Activated CD4-positive, alpha-beta memory T cell treated with anti-CD3 and anti-CD28 coated beads for 36 hours (primary cell): Measurements from ENCODE around the gene RBM17. TPM values are rescaled to one million over a fixed set of nuclear protein-coding genes. Genes with fewer than 3 reads are reported as not detected.
A peak's percentile ranks its signal among the peaks of the same experiment; 100 is the strongest.
"Not testable (repeated sequence)": the region's sequence is repeated elsewhere in the genome, so short reads cannot be mapped to it uniquely, and the experiment has no call there.

Experiments
- CTCF ChIA-PET: fragments of 350-600 bp; sonication (Branson Sonifier 250); formaldehyde crosslinking; loops from one replicate; lab custom pipeline; 2021; ENCODE audit warnings: antibody characterized with exemption, inconsistent platforms; lab: Charles Lee
- POLR2A ChIA-PET: fragments of 350-600 bp; sonication (Branson Sonifier 250); formaldehyde crosslinking; loops from one replicate; lab custom pipeline; 2021; ENCODE audit warnings: antibody characterized with exemption; lab: Charles Lee
- DNase-seq: peaks from one replicate; pipeline ENCODE4 v3.0.0-alpha.2; 2020
- H3K27ac Mint-ChIP-seq: one replicate; pipeline ENCODE4 v1.8.0; 2021; ENCODE audit warnings: mixed read lengths
- H3K27me3 Mint-ChIP-seq: one replicate; pipeline ENCODE4 v1.8.0; 2021; ENCODE audit warnings: mixed read lengths
- H3K36me3 Mint-ChIP-seq: one replicate; pipeline ENCODE4 v1.8.0; 2021; ENCODE audit warnings: mixed read lengths
- H3K4me1 Mint-ChIP-seq: one replicate; pipeline ENCODE4 v1.8.0; 2021; ENCODE audit warnings: low read depth, mixed read lengths
- H3K4me3 Mint-ChIP-seq: one replicate; pipeline ENCODE4 v1.8.0; 2021; ENCODE audit warnings: mild to moderate bottlenecking, mixed read lengths
- H3K9me3 Mint-ChIP-seq: one replicate; pipeline ENCODE4 v1.8.0; 2021; ENCODE audit warnings: mixed read lengths
- intact Hi-C: fragments of 100-400 bp; cut with micrococcal nuclease; formaldehyde crosslinking; loops from one replicate; pipeline ENCODE4 v1.15.1; 2023
- total RNA-seq, 2 experiments: library from RNA; stranded (reverse); gene quantifications; one replicate each; pipeline ENCODE4 v1.2.3, GENCODE V29; 2021

RBM17 gene
- total RNA-seq, 2 experiments from 2014 or later, result 151 to 155 TPM

DNA sequence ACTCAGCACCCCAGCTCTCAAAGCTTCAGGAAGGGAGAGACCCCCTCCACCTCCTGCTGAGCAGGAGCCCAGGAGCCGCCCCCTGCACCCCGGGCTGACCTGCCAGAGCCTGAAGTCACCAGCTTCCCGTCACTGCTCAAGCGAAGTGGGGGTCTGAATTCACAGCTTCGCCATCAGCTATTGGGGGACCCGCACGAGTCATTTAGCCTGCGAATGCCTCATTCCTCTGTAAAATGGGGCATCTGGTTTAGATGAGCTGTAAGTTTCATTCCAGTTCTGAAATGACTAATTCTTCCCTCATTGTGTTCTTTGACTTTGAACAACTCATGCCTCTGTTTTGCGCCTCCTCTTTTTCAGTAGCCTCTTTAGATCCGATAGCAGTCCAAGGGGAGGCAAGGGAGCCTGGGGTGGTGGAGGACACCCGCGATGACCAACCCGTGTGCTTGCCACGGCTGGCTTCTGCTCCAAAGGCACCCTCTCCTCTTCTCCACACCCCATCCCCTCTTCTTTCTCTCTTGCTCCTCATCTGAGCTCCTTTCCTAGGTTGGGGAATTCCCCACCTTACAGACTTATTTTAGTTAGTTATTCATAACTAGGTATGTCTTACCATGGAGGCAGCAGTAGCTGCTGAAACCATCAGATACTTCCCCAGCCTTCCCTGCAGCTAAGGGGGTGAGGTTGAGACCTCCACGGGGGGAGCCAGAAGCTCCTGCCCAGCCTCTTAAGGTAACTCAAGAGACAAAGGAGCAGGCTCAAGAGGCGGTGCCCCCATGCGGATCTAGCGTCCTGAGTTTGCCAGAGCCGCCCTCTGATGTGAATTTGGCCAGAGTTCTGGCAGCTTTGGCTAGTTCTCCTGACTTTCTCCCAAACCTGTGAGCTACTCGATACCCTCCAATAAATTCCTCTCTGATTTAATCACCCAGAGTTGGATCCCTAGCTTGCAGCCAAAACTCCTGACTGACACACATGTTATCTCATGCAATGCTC is 47.7 kb downstream of the RBM17 start:
- Mint-ChIP-seq H3K9me3 (no peaks in the 10 kb centered on the region), H3K4me3 (peak overlapping the region; percentile 52), H3K4me1 (peaks cover 63% of the 10 kb centered on the region), H3K36me3 (no peaks in the 10 kb centered on the region), H3K27ac (peak overlapping the region; percentile 82), H3K27me3 (peaks cover 10% of the 10 kb centered on the region)
- intact Hi-C loops, result loop anchor here (1.0 to 2.0 kb wide), 2 partner anchors 52 to 66 kb away; no protein-coding TSS in a partner anchor
- ChIA-PET CTCF (interaction anchor here (0.9 to 3.0 kb wide), 19 partner anchors 8 to 364 kb away, joined by 3 to 18 read pairs (median 5); partner anchors contain the start of gene PFKFB3), POLR2A (interaction anchor here (0.8 to 1.6 kb wide), 13 partner anchors 8 to 270 kb away, joined by 3 to 7 read pairs (median 4); partner anchors contain the start of genes IL2RA and PFKFB3)
- DNase-seq, result peak; percentile 88

DNA sequence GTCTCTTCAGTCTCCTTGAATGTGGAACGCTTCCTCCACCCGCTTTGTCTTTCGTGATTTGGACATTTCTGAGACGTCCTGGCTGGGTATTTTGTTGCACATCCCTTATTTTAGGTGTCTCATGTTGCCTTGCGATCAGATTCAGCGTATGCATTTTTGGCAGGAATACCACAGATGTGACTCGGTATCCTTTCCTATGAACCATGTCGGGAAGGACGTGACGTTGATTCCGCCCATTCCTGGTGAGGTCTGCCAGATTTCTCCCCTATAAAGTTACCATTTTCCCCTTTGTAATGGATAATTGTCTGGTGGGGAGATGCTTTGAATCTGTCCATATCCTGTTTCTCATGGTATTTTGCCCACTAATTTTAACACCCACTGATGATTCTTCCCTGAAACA is 49.6 kb downstream of the RBM17 start:
- Mint-ChIP-seq H3K4me3 (no peak overlapping the region), H3K4me1 (peaks cover 82% of the 10 kb centered on the region), H3K27ac (peak overlapping the region; percentile 25), H3K9me3 (no peaks in the 10 kb centered on the region), H3K36me3 (no peaks in the 10 kb centered on the region), H3K27me3 (peaks cover 10% of the 10 kb centered on the region)
- no peak for DNase-seq
- ChIA-PET CTCF (interaction anchor here (0.6 to 1.6 kb wide), 4 partner anchors 12 to 443 kb away, joined by 3 to 5 read pairs (median 3); partner anchors contain the start of gene PFKFB3), POLR2A (no interaction called here)
- intact Hi-C loops, result no loop called here

DNA sequence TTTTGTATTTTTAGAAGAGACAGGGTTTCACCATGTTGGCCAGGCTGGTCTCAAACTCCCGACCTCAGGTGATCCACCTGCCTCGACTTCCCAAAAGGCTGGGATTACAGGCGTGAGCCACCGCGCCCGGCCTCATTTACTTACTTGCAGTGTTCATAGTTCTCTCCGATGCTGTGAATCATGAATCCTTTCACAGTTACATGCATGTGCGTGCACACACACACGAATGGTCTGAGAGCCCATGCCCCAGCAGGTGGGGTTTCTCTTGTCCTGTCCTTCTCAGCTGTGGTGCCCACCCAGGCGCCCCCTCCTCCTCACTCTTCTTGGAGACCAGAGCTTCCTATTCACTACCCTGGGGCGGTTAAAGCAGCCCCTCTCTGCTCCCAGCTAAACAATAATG is 50.6 kb downstream of the RBM17 start:
- DNase-seq, result no peak
- intact Hi-C loops, result no loop called here
- Mint-ChIP-seq H3K27ac (peak overlapping the region; percentile 29), H3K27me3 (peaks cover 10% of the 10 kb centered on the region), H3K4me1 (peaks cover 87% of the 10 kb centered on the region), H3K9me3 (no peaks in the 10 kb centered on the region), H3K4me3 (no peak overlapping the region), H3K36me3 (no peaks in the 10 kb centered on the region)
- POLR2A ChIA-PET, result interaction anchor here (1.9 kb wide), 1 partner anchor 9 kb away, joined by 9 read pairs; no protein-coding TSS in a partner anchor
- CTCF ChIA-PET, result interaction anchor here (0.9 to 1.4 kb wide), 2 partner anchors 63 to 262 kb away, joined by 3 to 7 read pairs; partner anchors contain the start of gene PFKFB3

DNA sequence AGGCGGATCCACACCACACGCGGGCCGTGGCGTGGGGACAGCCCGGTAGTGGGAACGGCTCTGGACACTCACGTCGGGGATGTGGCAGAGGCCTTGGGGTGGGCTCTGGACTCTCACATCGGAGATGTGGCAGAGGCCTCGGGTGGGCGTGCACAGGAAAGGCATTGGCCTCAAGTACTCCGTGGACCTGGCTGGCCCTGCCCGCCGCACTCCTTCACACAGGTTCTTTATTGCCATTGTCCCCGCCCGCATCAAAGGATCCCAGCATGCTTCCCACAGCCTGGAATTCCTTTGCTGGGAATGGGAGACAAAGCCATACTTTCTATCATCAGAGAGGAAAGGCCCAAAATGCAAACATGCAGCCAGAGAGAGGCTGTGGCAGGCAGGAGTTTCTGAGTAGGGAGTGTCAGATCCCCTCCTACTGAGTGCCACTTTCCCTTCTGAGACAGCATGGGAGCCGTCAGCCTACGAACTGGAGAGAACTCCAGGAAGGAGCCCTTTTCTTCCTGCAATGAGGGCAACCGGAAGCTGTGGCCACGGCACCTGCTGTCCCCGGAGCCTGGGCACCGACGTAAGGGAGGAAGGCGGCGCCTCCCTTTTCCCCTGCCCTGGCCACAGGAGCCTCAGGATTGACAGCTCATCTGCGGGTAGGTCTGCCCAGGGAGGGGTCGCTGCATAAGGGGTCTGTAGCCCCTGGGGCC is 51.5 kb downstream of the RBM17 start:
- Mint-ChIP-seq H3K27me3 (peaks cover 10% of the 10 kb centered on the region), H3K4me3 (peak overlapping the region; percentile 73), H3K27ac (peak overlapping the region; percentile 94), H3K4me1 (peaks cover 79% of the 10 kb centered on the region), H3K36me3 (no peaks in the 10 kb centered on the region), H3K9me3 (no peaks in the 10 kb centered on the region)
- ChIA-PET CTCF (interaction anchor here (1.4 kb wide), 1 partner anchor 62 kb away, joined by 7 read pairs; the partner anchor contains the start of gene PFKFB3), POLR2A (interaction anchor here (0.8 to 1.9 kb wide), 2 partner anchors 10 to 69 kb away, joined by 3 to 9 read pairs; no protein-coding TSS in a partner anchor)
- intact Hi-C loops, result loop anchor here (2.0 to 10.0 kb wide), 4 partner anchors 25 to 163 kb away; partner anchors contain the start of gene IL15RA
- peak; percentile 70 for DNase-seq

DNA sequence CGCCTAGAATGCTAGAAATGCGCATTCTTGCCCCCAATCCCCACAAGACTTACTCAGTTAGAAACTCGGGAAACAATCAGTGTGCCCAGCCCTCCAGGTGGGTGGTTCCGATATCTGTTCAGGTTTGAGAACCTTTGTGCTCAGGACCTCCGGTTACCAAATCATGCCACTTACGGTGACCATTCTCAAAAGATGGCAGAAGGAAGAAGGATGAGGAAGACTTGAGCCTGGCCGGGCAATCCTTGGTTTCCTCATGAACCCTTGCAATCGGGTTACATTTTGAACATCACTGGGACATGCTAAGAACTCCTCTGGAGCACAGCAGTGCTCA is 52.1 kb downstream of the RBM17 start:
- POLR2A ChIA-PET, result interaction anchor here (1.9 kb wide), 1 partner anchor 11 kb away, joined by 9 read pairs; no protein-coding TSS in a partner anchor

DNA sequence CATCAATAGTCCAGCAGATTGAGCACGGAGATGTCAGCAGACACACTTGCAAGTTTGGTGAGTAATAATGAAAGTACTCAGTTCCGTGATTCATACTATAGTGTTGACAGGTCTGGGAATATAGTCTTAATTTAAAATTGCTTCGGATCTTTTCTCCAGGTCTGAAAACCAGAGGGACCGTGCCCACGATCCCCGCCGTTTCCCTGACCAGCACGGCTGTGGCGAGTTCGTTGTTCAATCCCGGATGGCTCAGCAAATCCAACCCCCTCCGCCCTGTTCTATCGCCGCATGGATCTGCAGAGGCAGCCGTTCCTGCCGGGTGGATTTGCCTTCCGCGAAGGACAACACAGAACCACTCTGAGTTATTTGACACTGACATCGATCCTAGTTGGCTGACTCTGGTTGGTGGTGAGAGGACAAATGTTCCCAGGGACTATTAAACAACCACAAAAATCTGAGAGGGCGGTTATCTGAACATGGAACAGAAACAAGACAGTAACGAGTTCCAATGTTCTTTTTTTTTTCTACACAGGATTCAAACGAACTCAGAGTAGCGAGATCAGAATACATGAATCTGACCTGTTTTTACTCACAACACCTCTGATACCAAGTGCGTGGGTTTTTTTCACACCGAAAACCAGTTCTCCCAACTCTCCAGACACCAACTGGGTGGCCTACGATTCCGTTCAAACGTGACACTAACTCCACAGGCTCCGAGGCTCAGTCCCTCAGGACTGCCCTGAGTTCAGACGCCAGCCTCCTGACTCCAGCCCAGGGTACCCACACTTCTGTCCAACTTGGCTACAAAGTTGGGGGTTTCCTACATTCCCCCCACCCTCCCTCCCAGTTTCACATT is 52.7 kb downstream of the RBM17 start:
- intact Hi-C loops, result loop anchor here (1.0 to 10.0 kb wide), 6 partner anchors 11 to 164 kb away; partner anchors contain the start of gene IL15RA
- peaks cover 10% of the 10 kb centered on the region for H3K27me3 Mint-ChIP-seq
- POLR2A ChIA-PET, result interaction anchor here (3.6 kb wide), 1 partner anchor 12 kb away, joined by 21 read pairs; no protein-coding TSS in a partner anchor
- H3K9me3 Mint-ChIP-seq, result no peaks in the 10 kb centered on the region
- peaks cover 76% of the 10 kb centered on the region for H3K4me1 Mint-ChIP-seq
- H3K27ac Mint-ChIP-seq, result peak overlapping the region; percentile 94
- peak; percentile 69 for DNase-seq
- CTCF ChIA-PET, result interaction anchor here (1.4 kb wide), 1 partner anchor 33 kb away, joined by 3 read pairs; no protein-coding TSS in a partner anchor
- H3K36me3 Mint-ChIP-seq, result peaks cover 2% of the 10 kb centered on the region
- H3K4me3 Mint-ChIP-seq, result peak overlapping the region; percentile 73

More for the DNA sequence above, 52.1 kb downstream of the RBM17 start:
- peak; percentile 44 for DNase-seq
- Mint-ChIP-seq H3K27ac (peak overlapping the region; percentile 94), H3K4me1 (peaks cover 76% of the 10 kb centered on the region), H3K36me3 (peaks cover 2% of the 10 kb centered on the region), H3K4me3 (peak overlapping the region; percentile 73), H3K9me3 (no peaks in the 10 kb centered on the region), H3K27me3 (peaks cover 10% of the 10 kb centered on the region)
- CTCF ChIA-PET, result no interaction called here
- intact Hi-C loops, result loop anchor here (1.0 to 10.0 kb wide), 6 partner anchors 11 to 164 kb away; partner anchors contain the start of gene IL15RA

DNA sequence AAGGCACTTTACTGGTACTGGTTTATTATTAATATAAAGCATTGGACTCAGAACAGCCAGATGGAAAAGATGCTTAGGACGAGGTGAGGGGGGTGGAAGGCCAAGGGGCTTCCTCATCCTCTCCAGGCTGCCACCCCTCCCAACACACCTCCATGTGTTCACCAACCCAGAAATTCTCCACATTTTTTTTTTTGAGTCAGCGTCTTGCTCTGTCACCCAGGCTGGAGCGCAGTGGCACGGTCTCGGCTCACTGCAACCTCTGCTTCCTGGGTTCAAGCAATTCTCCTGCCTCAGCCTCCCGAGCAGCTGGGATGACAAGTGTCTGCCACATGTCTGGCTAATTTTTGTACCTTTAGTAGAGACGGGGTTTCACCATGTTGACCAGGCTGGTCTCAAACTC is 53.4 kb downstream of the RBM17 start:
- DNase-seq, result peak; percentile 53
- CTCF ChIA-PET, result interaction anchor here (1.2 to 1.4 kb wide), 2 partner anchors 9 to 34 kb away, joined by 3 to 4 read pairs; no protein-coding TSS in a partner anchor
- intact Hi-C loops, result loop anchor here (5.0 to 10.0 kb wide), 2 partner anchors 133 to 165 kb away; partner anchors contain the start of gene IL15RA
- H3K27me3 Mint-ChIP-seq, H3K36me3 Mint-ChIP-seq, H3K9me3 Mint-ChIP-seq: not testable (repeated sequence)
- Mint-ChIP-seq H3K27ac (peak overlapping the region; percentile 94), H3K4me1 (peaks cover 76% of the 10 kb centered on the region), H3K4me3 (peak overlapping the region; percentile 73)
- POLR2A ChIA-PET, result interaction anchor here (1.0 to 3.6 kb wide), 3 partner anchors 9 to 58 kb away, joined by 3 to 21 read pairs (median 4); no protein-coding TSS in a partner anchor

DNA sequence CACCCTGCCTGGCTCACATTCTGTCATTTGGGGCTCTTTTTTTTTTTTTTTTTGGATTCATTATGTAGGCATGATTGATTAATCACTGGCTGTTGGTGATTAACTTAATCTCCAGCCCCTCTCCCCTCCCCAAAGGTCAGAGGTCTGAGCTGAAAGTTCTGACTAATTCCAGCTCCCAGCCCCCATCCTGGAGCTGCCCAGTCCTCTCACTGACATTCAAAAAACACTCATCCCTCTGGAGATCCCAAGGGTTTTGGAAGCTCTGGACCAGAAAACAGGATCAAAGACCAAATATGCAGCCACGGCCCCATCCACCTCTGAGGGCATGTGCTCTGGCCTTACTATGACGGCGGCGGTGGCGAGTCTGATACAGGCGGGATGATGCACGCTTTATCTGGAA is 53.8 kb downstream of the RBM17 start:
- POLR2A ChIA-PET, result interaction anchor here (0.7 to 3.6 kb wide), 4 partner anchors 8 to 59 kb away, joined by 3 to 21 read pairs (median 4); no protein-coding TSS in a partner anchor
- Mint-ChIP-seq H3K36me3 (peaks cover 4% of the 10 kb centered on the region), H3K4me3 (peak overlapping the region; percentile 73), H3K4me1 (peaks cover 77% of the 10 kb centered on the region), H3K27ac (peak overlapping the region; percentile 94), H3K27me3 (peaks cover 10% of the 10 kb centered on the region), H3K9me3 (no peaks in the 10 kb centered on the region)
- intact Hi-C loops, result loop anchor here (5.0 to 10.0 kb wide), 2 partner anchors 132 to 165 kb away; partner anchors contain the start of gene IL15RA
- CTCF ChIA-PET, result interaction anchor here (0.8 to 1.4 kb wide), 4 partner anchors 8 to 60 kb away, joined by 3 to 4 read pairs (median 4); partner anchors contain the start of gene PFKFB3
- DNase-seq, result no peak

DNA sequence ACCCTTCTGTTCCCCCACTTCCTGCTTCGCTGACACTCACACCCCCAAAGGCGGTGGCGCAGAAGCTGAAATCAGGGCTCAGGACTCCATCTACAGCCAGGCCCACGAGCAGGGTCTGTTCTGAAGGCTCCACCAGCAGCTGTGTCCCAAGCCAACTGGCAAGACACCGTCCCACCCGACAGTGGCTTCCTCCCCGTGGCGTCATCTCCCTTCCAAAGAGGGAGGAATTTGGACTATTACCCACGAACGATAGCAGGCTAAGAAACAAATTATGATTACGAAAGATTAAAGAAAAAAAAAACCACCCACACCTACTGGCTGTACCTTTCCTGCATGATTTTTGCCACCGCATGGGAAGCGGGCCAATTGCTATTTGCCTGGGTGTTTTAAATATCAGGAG is 54.3 kb downstream of the RBM17 start:
- DNase-seq, result no peak
- H3K4me1 Mint-ChIP-seq, result peaks cover 81% of the 10 kb centered on the region
- H3K27ac Mint-ChIP-seq, result no peak overlapping the region
- H3K36me3 Mint-ChIP-seq, result peaks cover 4% of the 10 kb centered on the region
- H3K4me3 Mint-ChIP-seq, result peak overlapping the region; percentile 80
- ChIA-PET POLR2A (interaction anchor here (0.7 to 3.6 kb wide), 4 partner anchors 8 to 59 kb away, joined by 3 to 21 read pairs (median 4); no protein-coding TSS in a partner anchor), CTCF (interaction anchor here (0.8 to 1.4 kb wide), 5 partner anchors 8 to 263 kb away, joined by 3 to 5 read pairs (median 4); partner anchors contain the start of gene PFKFB3)
- H3K27me3 Mint-ChIP-seq, result peaks cover 10% of the 10 kb centered on the region
- intact Hi-C loops, result loop anchor here (5.0 to 10.0 kb wide), 2 partner anchors 132 to 166 kb away; partner anchors contain the start of gene IL15RA
- H3K9me3 Mint-ChIP-seq, result no peaks in the 10 kb centered on the region
